Ramos (cell line): ENCODE measurements around the gene SLC39A9.
"Not testable (repeated sequence)": the region's sequence is repeated elsewhere in the genome, so short reads cannot be mapped to it uniquely, and the experiment has no call there.

ENCODE experiments used
- in situ Hi-C: fragments of 300-500 bp; cut with MboI; formaldehyde crosslinking; loops from one replicate; pipeline ENCODE4 v1.14.3; 2022; ENCODE audit warnings: low sequenced_read_pairs; ENCODE audit not compliant: unreplicated experiment

The SLC39A9 gene

GRCh38 chr14:69366761-69367160 lies 31.7 kb upstream of the SLC39A9 start:
- in situ Hi-C loops, result no loop called here

DNA sequence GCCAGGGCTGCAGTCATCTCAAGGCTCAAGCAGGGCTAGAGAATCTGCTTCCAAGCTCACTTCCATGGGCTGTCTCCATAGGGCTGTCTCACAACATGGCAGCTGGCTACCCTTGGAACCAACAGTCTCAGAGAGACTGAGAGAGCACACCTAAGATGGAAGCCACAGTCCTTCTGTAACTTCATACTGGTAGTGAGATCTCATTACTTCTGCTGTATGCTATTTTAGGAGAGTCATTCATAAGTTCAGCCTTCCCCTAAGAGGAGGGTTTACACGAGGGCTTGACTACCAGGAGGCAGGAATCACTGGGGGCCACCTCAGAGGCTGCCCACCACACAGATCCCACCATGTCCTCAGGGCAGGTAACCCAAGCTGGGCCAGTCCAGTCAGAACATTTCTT lies 30.1 kb upstream of the SLC39A9 start:
- in situ Hi-C loops, result no loop called here

DNA sequence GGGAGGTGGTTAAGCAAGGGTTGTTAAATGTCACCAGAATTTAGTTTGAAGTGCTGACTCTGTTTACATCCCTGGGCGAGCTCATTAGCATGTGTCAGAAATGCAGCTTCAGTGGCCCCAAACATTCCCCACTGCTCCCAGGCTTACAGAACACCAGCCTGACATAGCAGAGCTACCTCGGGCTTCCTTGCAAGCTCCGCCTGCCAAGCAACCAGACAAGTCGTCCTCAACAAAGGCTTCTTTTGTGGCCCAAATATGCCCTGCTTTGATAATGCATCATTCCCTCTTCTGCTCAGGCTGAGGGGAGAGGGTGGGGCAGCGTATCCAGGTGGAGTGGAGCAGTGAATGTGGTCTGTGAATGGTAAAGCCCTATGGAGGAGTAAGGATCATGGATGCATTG lies 28.4 kb upstream of the SLC39A9 start:
- in situ Hi-C loops, result no loop called here

GRCh38 chr14:69372146-69372545 lies 26.3 kb upstream of the SLC39A9 start:
- in situ Hi-C loops, result no loop called here

DNA sequence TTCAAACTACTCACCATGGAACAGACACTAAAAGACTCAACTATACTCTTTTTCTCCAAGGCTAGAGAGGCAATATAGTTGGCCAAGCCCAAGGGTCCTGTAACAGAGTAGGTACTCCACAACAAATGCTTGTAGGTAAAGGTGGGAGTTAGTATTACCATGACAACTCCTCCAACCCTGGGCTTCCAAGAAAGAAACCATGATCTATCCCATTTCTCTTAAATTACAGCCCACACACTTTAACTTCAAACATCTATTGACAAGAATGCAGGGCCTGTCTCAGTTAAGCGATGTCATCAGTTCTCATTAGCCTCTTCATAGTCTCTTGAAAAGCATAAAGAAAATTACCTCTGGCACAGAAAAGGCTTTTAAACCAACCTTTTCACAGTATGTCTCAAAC lies 25.4 kb upstream of the SLC39A9 start:
- in situ Hi-C loops, result no loop called here

DNA sequence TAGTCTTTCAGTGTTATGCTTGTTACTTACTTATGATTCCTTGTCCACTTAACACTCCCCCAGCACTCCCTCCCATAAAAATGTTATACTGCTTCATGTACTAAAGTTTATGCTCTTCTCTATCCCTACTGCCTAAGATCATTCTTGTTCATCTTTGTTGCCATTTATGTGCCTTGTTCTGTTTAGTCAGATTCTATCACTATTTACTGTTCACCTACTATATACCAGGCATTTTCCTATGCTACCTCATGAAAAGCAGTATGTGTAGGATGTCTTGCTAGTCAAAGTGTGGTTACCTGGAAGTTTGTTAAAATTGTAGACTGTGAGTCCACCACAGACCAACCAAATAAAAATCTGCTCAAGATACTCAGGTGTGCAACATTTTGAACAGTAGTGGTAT lies 24.3 kb upstream of the SLC39A9 start:
- in situ Hi-C loops, result no loop called here

DNA sequence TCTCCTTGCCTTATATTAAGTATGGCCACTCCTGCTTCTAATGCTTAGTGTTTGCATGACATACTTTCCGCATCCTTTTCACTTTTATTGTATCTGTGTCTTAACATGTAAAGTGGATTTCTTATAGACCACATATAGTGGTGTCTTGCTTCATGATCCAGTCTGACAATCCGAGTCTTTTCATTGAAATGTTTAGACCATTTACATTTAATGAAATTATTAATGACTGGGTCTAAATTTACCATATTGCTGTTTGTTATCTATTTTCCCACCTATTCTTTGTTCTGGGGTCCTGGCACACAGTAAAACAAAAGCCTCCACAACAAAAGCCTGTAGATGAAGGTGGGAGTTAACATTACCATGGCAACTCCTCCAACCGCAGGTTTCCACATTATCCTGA lies 23.3 kb upstream of the SLC39A9 start:
- in situ Hi-C loops, result no loop called here

GRCh38 chr14:69375722-69376121 lies 22.8 kb upstream of the SLC39A9 start:
- in situ Hi-C loops, result no loop called here

DNA sequence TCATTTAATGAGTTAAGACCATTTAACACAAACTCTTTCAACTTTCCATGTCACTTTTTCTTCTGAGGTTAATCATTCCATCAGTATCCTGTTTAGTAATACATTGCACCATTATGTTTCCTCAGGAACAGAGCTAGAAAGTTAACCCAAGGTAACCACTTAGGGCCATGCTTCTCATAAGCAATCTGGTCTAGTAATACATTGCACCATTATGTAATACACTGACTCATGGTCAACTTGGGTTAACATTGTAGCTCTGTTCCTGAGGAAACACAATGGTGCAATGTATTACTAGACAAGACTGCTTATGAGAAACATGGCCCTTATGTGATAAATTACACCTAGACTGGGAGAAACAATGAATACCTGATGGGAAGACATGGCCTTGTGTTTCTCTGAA lies 22.1 kb upstream of the SLC39A9 start:
- in situ Hi-C loops, result no loop called here

DNA sequence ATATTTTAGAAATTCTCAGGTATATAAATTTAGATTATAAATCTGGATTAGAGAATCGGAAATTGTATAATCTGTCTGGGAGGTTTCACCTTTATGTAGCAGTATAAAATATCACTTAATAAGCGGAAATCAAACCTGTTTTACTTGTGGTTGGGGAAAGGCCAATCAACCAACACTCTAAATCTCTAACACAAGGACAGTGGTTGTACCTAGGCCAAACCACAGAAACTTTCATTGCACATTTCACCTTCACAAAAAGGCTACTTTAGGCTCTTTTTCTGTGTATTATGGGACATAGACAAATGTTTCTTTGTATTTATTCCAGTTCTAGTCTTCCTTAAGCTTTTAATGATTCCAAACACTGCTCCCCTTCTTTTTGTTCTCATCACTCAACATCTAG lies 20.2 kb upstream of the SLC39A9 start:
- in situ Hi-C loops, result no loop called here

DNA sequence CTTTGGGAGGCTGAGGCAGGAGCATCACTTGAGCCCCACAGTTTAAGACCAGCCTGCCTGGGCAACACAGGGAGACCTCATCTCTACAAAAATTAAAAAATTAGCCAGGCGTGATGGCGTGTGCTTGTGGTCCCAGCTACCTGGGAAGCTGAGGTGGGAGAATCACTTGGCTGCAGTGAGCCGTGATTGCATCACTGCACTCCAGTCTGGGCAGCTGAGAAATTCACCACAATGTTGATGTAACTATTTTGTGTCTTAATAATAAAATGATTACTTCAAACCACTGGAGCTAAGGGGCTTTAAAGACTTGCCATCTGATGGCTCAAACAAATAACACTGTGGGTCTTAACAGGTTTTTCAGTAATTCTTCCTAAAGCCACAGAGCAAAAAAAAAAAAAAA lies 11.2 kb upstream of the SLC39A9 start:
- in situ Hi-C loops, result no loop called here

GRCh38 chr14:69391400-69391799 lies 7.1 kb upstream of the SLC39A9 start:
- in situ Hi-C loops, result not testable (repeated sequence)

DNA sequence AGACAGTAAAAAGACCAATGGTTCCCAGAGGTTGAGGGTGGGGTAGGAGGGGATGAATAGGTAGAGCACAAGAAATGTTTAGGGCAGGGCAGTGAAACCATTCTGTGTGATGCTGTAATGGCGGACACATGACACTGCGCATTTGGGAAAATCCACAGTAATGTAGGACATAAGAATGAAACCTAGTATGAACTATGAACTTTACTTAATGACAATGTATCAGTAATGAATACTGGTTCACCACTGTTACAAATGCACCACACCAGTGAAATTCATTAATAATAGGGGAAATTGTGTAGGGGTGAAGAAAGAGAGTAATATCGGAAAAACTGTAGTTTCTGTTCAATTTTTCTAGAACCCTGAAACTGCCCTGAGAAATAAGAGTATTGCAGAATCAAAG lies 6.0 kb upstream of the SLC39A9 start:
- in situ Hi-C loops, result no loop called here

GRCh38 chr14:69395929-69396328 lies 2.6 kb upstream of the SLC39A9 start:
- in situ Hi-C loops, result loop anchor here (5.0 kb wide), 1 partner anchor 46 kb away; no protein-coding TSS in a partner anchor

DNA sequence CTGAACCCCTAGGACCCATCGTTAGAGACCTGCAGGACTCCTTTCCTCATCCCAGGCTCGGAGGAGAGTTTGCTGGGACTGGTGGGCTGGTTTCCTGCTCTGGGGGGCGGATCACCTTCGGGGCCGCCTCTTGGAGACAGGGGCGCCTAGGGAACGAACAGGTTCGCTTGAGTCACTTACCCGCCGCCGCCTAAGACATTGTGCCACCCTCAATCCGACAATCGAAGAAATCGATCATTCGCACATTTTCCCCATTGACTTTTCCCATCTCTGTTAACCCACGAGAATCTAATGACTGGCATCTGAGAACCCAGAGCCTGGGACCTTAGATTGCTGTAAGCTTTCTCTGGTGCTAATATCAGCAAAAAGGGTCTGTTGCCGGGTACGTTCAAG lies 322 bp downstream of the SLC39A9 start:
- in situ Hi-C loops, result loop anchor here (5.0 kb wide), 1 partner anchor 43 kb away; no protein-coding TSS in a partner anchor

DNA sequence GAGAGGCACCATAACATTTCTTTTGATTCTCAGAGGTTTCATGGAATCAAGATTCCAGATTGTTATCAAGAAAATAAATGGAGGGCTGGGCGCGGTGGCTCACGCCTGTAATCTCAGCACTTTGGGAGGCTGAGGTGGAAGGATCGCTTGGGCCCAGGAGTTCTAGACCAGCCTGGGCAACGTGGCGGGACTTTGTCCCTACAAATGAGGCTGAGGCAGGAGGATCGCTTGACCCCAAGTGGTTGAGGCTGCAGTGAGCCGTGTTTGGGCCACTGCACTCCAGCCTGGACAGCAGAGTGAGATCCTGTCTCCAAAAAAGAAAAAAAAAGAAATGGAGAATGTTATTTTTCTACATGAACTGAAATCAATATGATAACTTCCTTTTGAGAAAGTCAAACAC lies 1.3 kb downstream of the SLC39A9 start:
- in situ Hi-C loops, result loop anchor here (5.0 kb wide), 1 partner anchor 43 kb away; no protein-coding TSS in a partner anchor

DNA sequence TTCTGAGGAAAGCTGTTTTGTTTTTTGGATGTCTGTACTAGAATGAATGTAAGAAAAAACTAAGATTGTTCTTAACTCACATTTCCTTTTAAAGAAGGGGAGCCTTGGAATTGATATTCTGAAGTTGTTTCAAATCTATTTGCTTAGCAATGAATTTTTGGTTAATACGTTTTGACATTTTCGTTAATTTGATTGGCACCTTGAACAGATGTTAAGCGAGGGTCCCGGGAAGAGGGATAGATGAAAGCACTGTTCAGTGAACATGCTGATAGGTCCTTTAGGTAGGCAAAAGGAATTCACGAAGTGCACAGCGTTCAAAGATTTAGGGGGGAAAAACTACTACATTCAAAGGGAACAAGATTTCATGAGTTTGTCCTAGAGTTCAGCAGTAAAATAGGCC lies 1.7 kb downstream of the SLC39A9 start:
- in situ Hi-C loops, result no loop called here

GRCh38 chr14:69401841-69402240 lies 3.3 kb downstream of the SLC39A9 start:
- in situ Hi-C loops, result no loop called here

- in situ Hi-C loops, result no loop called here
Observed at GRCh38 chr14:69404478-69404877, 6.0 kb downstream of the SLC39A9 start.

DNA sequence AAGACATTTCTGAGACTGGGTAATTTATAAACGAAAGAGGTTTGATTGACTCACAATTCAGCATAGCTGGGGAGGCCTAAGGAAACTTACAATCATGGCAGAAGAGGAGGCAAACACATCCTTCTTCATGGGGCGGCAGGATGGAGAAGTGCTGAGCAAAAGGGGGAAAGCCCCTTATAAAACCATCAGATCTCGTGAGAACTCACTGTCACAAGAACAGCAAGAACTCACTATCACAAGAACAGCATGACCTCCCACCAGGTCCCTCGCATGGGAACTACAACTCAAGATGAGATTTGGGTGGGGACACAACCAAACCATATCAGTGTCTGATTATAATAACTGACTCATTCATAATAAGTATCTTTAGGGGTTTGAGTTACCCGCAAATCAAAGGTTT lies 6.4 kb downstream of the SLC39A9 start:
- in situ Hi-C loops, result no loop called here

DNA sequence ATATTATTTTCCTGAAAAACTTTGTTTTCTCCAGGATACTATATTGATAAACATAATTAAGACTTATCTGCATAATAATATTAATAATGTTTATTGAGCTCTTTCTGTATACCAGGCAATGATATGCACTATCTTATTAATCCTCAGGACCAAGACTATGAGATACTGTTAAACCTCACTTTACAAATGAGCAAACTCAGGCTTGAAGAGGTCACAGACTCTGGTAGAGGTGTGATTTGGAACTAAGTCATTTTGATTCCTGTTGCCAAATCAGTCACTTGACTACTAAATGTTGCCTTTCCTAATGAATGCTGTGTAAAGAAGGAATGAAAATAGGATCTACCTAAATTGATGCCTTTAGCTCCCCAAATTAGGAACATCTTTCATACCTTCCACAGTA lies 7.3 kb downstream of the SLC39A9 start:
- in situ Hi-C loops, result no loop called here

GRCh38 chr14:69408331-69408960 lies 10.0 kb downstream of the SLC39A9 start:
- in situ Hi-C loops, result no loop called here

GRCh38 chr14:69413483-69413882 lies 15.0 kb downstream of the SLC39A9 start:
- in situ Hi-C loops, result no loop called here
